Measurements from ENCODE around the gene POLDIP3.
A peak's percentile ranks its signal among the peaks of the same experiment; 100 is the strongest.
"Not testable (repeated sequence)": the region's sequence is repeated elsewhere in the genome, so short reads cannot be mapped to it uniquely, and the experiment has no call there.

The POLDIP3 gene

DNA sequence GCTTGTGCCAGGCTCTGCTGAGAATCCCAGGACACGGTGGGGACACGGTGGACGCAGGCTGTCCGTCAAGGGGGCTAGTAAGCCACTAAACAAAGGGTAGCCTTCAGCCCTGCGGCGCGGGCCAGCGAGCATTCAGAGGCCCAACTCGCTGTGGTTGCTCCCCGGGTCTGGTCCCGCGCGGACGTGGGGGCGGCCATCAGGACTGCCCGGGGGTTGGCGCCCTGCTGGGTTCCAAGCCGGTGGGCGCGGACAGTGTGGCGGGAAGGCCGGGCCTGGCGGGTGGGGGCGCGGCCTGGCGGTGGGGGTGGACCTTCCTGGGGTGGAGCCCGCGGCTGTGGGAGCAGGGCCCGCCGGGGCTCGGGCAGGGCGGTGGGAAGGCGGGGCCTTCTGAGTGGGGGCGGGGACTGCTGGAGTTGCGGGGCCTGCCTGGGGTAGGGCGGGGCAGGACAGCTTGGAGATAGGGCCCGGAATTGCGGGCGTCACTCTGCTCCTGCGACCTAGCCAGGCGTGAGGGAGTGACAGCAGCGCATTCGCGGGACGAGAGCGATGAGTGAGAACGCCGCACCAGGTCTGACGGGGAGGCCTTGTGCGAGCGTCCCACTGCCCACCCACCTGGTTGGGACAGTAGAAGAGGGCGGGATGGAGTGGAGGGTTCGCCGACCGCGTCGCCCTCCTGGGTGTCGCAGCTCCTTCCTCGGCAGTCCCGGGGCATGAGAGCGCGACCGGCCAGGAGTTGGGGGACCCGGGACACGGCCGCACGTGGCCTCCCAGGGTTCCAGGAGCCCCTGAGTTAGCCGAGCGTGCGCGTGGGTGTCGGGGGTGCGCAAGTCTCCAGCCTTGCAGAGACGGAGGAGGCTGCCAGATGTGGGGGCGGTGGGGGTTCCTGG lies 61.0 kb downstream of the POLDIP3 start, which contains the start of gene SERHL2:
Gene SERHL2, plus strand, starts transcription at position 482 of the 887 bp plus-strand sequence. Its CDS starts 65 bp downstream, at position 547.
- DNase-seq: peak; percentile 63 to 84

GRCh38 chr22:42552294-42552647 lies 62.4 kb downstream of the POLDIP3 start:
- DNase-seq: not testable (repeated sequence)

GRCh38 chr22:42549331-42550060 lies 65.2 kb downstream of the POLDIP3 start:
- DNase-seq: no peak

GRCh38 chr22:42548597-42549330 lies 65.9 kb downstream of the POLDIP3 start:
- no peak for DNase-seq

DNA sequence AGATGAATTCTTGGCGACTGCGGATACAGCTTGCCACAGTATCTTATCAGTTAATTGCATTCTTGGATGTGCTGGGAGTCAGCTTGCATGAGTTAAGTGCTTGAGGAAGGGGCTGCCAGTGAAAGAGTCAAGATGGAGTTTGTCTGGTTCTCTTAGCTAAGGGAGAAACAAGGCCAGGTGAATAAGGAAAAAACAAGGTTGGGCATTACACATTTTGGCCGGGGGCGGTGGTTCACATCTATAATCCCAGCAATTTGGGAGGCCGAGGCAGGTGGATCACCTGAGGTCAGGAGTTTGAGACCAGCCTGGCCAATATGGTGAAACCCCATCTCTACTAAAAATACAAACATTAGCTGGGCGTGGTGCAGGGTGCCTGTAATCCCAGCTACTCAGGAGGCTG lies 66.6 kb downstream of the POLDIP3 start:
- not testable (repeated sequence) for DNase-seq

DNA sequence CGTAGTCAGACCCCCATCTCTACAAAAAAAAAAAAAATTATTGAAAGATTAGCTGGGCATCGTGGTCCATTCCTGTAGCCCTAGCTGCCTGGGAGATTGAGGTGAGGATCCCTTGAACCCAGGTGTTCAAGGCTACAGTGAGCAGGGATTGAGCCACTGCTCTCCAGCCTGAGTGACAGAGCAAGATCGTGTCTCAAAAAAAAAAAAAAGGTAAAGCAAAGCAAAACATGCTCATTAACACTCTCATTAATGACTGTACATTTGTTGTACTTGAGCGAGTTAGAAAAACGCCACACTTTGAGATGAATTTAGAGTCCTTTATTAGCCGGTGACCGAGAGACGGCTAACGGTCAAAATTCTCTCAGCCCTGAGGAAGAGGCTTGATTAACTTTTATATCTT lies 67.1 kb downstream of the POLDIP3 start:
- DNase-seq: no peak

- DNase-seq: peak in 1 of 2 donors; percentile 12
Observed at GRCh38 chr22:42544686-42545085, 70.0 kb downstream of the POLDIP3 start.

DNA sequence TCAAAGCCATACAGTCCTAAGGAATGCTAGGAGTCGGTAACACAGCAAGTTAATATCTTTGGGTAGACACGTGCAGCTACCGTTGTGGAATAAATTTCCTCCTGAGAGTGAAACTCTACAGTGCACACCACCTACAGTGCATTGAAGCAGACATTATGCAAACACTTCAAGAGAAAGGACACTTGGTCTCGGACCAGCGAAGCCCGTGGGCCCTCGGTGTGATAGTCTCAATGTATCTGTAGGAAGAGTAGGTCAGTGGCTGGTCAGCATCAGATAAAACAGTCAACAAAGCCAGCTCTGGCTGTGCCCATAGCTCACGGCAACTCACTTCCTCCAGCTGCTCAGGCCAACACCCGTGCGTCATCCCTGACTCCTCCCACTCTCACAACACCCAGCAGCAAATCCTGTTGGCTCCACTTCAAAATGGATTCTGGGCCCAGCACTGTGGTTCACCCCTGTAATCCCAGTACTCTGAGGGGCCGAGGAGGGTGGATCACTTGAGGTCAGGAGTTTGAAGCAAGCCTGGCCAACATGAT lies 75.4 kb downstream of the POLDIP3 start:
- DNase-seq: not testable (repeated sequence)

DNA sequence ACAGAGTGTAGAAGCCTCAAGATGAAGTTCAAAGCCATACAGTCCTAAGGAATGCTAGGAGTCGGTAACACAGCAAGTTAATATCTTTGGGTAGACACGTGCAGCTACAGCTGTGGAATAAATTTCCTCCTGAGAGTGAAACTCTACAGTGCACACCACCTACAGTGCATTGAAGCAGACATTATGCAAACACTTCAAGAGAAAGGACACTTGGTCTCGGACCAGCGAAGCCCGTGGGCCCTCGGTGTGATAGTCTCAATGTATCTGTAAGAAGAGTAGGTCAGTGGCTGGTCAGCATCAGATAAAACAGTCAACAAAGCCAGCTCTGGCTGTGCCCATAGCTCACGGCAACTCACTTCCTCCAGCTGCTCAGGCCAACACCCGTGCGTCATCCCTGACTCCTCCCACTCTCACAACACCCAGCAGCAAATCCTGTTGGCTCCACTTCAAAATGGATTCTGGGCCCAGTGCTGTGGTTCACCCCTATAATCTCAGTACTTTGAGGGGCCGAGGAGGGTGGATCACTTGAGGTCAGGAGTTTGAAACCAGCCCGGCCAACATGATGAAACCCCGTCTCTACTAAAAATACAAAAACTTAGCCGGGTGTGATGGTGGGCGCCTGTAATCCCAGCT lies 77.4 kb downstream of the POLDIP3 start:
- DNase-seq: not testable (repeated sequence)

DNA sequence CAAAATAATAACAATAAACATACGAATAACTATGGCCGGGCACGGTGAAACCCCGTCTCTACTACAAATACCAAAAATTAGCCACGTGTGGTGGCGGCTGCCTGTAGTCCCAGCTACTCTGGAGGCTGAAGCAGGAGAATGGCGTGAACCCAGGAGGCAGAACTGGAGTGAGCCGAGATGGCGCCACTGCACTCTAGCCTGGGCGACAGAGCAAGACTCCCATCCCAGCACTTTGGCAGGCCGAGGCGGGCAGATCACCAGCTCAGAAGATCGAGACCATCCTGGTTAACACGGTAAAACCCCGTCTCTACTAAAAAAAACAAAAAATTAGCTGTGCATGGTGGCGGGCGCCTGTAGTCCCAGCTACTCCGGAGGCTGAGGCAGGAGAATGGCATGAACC lies 78.0 kb downstream of the POLDIP3 start:
- not testable (repeated sequence) for DNase-seq

GRCh38 chr22:42536166-42536565 lies 78.5 kb downstream of the POLDIP3 start:
- no peak for DNase-seq

DNA sequence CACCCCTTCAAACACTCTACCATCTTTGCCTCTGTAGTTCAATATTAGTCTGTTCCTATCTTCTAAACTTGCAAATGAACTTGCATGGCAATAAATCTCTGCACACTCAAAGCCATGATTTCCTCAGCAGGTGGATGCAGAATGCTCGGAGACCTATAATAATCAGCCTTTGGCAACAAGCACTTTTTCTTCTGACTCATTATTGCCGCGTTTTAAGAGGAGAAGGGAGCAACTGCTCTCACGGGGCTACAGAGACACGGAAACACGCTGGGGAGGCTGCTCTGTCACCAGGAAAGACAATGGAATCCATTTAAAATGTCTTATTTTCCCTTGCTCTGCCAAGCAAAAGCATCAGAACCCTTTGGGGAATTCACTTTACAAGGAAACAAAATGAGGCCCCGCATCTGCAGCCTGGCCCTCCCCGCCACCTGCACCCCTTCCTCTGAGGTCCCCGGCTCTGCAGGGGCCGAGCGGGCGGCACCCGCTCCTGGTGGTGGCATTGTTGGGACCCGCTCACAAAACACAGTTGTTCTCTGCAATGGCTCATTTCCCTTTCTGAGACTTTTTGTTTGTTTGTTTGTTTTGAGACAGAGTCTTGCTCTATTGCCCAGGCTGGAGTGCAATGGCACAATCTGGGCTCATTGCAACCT lies 79.5 kb downstream of the POLDIP3 start:
- not testable (repeated sequence) for DNase-seq
